Measurements from ENCODE around the gene RHOG.

DNA sequence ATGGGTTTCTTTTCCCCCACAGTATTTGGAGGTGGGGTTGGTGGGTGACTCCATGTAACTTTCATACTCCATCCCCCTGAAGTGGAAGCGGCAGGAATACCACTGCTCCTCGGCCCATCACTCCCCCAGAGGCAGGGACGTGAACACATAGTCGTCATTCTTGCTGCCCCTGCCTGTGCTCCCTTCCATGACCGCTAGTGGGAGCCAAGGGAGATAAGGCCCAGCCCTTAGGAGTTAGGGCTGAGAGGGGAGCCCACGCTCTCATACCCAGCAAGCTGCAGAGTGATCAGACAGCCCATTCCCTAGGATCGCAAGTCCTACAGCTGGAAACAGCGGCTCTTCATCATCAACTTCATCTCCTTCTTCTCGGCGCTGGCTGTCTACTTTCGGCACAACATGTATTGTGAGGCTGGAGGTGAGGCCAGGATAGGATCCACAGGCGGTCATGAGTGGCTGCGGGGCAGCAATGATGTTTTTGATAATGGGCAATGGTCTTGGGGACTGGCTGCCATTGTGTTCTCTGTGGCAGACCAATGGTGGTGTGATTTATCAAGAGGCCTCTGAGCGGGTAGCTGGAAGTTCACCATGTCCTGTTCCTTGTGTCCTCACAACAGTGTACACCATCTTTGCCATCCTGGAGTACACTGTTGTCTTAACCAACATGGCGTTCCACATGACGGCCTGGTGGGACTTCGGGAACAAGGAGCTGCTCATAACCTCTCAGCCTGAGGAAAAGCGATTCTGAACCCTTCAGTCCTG is 15.9 kb downstream of the RHOG start:
- TF ChIP-seq, protein P1, sequence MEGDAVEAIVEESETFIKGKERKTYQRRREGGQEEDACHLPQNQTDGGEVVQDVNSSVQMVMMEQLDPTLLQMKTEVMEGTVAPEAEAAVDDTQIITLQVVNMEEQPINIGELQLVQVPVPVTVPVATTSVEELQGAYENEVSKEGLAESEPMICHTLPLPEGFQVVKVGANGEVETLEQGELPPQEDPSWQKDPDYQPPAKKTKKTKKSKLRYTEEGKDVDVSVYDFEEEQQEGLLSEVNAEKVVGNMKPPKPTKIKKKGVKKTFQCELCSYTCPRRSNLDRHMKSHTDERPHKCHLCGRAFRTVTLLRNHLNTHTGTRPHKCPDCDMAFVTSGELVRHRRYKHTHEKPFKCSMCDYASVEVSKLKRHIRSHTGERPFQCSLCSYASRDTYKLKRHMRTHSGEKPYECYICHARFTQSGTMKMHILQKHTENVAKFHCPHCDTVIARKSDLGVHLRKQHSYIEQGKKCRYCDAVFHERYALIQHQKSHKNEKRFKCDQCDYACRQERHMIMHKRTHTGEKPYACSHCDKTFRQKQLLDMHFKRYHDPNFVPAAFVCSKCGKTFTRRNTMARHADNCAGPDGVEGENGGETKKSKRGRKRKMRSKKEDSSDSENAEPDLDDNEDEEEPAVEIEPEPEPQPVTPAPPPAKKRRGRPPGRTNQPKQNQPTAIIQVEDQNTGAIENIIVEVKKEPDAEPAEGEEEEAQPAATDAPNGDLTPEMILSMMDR (conservative IDR thresholded peaks at IDR 0.05 in 1 of 2, IDR thresholded peaks at IDR 0.05 in 1 of 2; ENCODE audit: low read depth in 1 of 2, low read length in 2 of 2), result peak; percentile 33 to 58
- no peak for TF ChIP-seq EZH2 (IDR thresholded peaks at IDR 0.05; ENCODE audit: low read length, missing control alignments)

Data from fibroblast of lung (primary cell).